ENCODE data around the gene MEGF11.
"Not testable (repeated sequence)": the region's sequence is repeated elsewhere in the genome, so short reads cannot be mapped to it uniquely, and the experiment has no call there.

The MEGF11 gene

DNA sequence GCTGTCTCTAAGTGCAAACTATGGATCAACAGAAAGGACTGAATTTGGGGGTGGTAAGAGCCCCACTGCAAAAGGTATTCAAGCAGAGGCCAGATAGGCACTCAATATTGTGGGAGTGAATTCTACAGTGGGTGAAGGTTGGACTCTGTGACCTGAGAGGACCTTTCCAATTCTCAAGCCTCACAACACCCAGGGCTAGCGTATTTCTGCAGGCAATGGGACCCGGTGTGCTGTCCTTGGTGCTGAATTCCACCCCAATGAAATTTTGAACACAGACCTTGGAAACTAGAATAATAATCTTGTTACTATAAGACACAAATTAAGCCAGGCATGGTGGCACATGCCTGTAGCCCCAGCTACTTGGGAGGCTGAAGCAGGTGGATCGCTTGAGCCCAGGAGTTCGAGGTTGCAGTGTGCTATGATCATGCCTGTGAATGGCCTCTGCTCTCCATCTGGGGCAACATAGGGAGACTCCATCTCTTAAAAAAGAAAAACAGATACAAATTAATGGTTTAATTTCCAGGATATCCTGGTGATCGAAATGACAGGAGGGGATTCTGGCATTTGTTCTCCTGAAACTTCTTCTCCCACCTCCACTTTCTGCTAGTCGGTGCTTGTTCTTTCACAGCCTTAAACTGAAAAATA is 248.8 kb downstream of the MEGF11 start:
- Histone ChIP-seq H3K4me1 (ENCODE audit: control insufficient read depth, low read depth, low read length) (no peaks in the 10 kb centered on the region), H3K4me2 (ENCODE audit: low read length) (no peak overlapping the region), H3K23ac (ENCODE audit: low read length) (no peak overlapping the region), H3K4me3 (ENCODE audit: low read length) (no peak overlapping the region), H3K4ac (ENCODE audit: low read depth, low read length) (no peak overlapping the region), H3K9ac (ENCODE audit: low read length) (no peak overlapping the region), H2AK5ac (ENCODE audit: low read length) (no peak overlapping the region), H3K36me3 (ENCODE audit: control insufficient read depth, insufficient read depth, low read length) (no peaks in the 10 kb centered on the region), H3K27me3 (ENCODE audit: insufficient read depth, low read length, poor library complexity) (no peaks in the 10 kb centered on the region), H2BK120ac (ENCODE audit: low read depth, low read length) (no peak overlapping the region), H2BK5ac (ENCODE audit: low read length) (no peak overlapping the region), H4K5ac (ENCODE audit: low read length) (no peak overlapping the region), H3K79me1 (ENCODE audit: low read length) (no peaks in the 10 kb centered on the region), H2BK15ac (replicated peaks; ENCODE audit: low read depth) (no peak overlapping the region), H3K79me2 (ENCODE audit: control insufficient read depth, insufficient read depth, low read length) (no peaks in the 10 kb centered on the region), H3K27ac (ENCODE audit: low read depth, low read length) (no peak overlapping the region), H3K56ac (ENCODE audit: low read length) (no peak overlapping the region), H4K8ac (ENCODE audit: low read depth, low read length) (no peak overlapping the region), H3K18ac (ENCODE audit: low read length) (no peak overlapping the region)
- DNase-seq = peak; percentile 48
- no CpG with 5 or more reads among the region's 6 CpGs for WGBS (ENCODE audit: extremely low coverage, insufficient coverage, low lambda C conversion rate)

DNA sequence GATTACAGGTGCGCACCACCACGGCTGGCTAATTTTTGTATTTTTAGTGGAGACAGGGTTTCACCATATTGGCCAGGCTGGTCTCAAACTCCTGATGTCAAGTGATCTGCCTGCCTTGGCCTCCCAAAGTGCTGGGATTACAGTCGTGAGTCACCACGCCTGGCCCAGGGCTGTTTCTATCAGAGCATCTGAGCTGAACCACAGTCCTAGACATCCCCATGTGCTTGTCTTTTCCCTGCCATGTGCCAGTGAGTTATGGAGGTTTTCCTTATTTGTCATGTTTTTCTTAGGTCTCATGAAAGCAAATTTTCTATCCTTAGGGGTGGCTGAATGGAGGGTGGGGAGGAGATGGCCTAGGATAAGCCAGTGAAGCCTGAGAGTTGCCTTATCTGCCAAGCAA is 250.4 kb downstream of the MEGF11 start:
- H3K9ac ChIP-seq (ENCODE audit: low read length); H2BK15ac ChIP-seq (replicated peaks; ENCODE audit: low read depth); H3K4ac ChIP-seq (ENCODE audit: low read depth, low read length); H3K23ac ChIP-seq (ENCODE audit: low read length); H3K4me3 ChIP-seq (ENCODE audit: low read length); H2AK5ac ChIP-seq (ENCODE audit: low read length); H3K4me2 ChIP-seq (ENCODE audit: low read length); H3K56ac ChIP-seq (ENCODE audit: low read length); H4K8ac ChIP-seq (ENCODE audit: low read depth, low read length); H3K27ac ChIP-seq (ENCODE audit: low read depth, low read length); H3K79me1 ChIP-seq (ENCODE audit: low read length); H3K79me2 ChIP-seq (ENCODE audit: control insufficient read depth, insufficient read depth, low read length); H3K36me3 ChIP-seq (ENCODE audit: control insufficient read depth, insufficient read depth, low read length); H2BK5ac ChIP-seq (ENCODE audit: low read length); H4K5ac ChIP-seq (ENCODE audit: low read length); H2BK120ac ChIP-seq (ENCODE audit: low read depth, low read length); DNase-seq; H3K4me1 ChIP-seq (ENCODE audit: control insufficient read depth, low read depth, low read length); H3K27me3 ChIP-seq (ENCODE audit: insufficient read depth, low read length, poor library complexity); H3K18ac ChIP-seq (ENCODE audit: low read length): not testable (repeated sequence)
- no CpG with 5 or more reads among the region's 4 CpGs for WGBS (ENCODE audit: extremely low coverage, insufficient coverage, low lambda C conversion rate)

DNA sequence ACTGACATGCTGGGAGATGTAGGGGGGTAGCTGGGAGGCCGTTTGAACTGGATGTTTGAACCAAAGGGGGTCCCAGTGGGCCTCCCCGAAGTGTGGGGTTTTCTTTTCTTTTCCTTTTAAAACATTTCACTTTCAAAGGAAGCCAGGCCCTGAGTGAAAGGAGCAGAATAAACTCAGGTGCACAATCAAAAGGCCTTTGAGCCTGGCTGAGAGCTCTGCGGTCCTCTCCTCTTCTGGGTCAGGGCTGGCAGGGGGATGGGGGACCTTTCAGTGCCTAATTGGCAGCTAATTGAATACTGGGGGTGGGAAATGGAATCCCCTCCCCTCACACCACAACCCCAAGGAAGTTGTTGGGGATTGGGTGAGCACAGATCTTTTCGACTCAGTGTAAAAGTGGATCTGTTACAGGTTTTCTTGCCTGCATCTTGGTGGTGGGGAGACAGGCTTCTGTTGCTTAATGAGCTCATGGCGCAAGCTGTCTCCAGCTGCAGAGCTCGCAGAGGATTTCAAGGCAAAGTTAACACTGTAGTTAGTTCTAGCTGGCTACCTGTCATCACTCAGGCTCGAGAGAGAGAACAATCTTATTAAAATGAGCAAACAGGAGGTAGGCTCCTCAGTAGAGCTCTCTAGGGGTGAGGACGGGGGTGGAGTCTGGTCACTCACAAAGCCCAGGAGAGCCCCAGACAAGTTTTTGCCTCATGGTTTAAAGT is 251.7 kb downstream of the MEGF11 start:
- no peak overlapping the region for H3K9ac ChIP-seq (ENCODE audit: low read length)
- no peak overlapping the region for H3K4me2 ChIP-seq (ENCODE audit: low read length)
- H3K4ac ChIP-seq (ENCODE audit: low read depth, low read length) = no peak overlapping the region
- no peak overlapping the region for H3K27ac ChIP-seq (ENCODE audit: low read depth, low read length)
- H3K36me3 ChIP-seq (ENCODE audit: control insufficient read depth, insufficient read depth, low read length) = no peaks in the 10 kb centered on the region
- H3K4me1 ChIP-seq (ENCODE audit: control insufficient read depth, low read depth, low read length) = no peaks in the 10 kb centered on the region
- H2BK120ac ChIP-seq (ENCODE audit: low read depth, low read length) = no peak overlapping the region
- H3K4me3 ChIP-seq (ENCODE audit: low read length) = no peak overlapping the region
- no peaks in the 10 kb centered on the region for H3K27me3 ChIP-seq (ENCODE audit: insufficient read depth, low read length, poor library complexity)
- no peak overlapping the region for H2AK5ac ChIP-seq (ENCODE audit: low read length)
- H4K8ac ChIP-seq (ENCODE audit: low read depth, low read length) = no peak overlapping the region
- DNase-seq = no peak
- no peak overlapping the region for H3K56ac ChIP-seq (ENCODE audit: low read length)
- H3K18ac ChIP-seq (ENCODE audit: low read length) = no peak overlapping the region
- no peak overlapping the region for H2BK15ac ChIP-seq (replicated peaks; ENCODE audit: low read depth)
- no peak overlapping the region for H4K5ac ChIP-seq (ENCODE audit: low read length)
- no CpG with 5 or more reads among the region's 8 CpGs for WGBS (ENCODE audit: extremely low coverage, insufficient coverage, low lambda C conversion rate)
- no peaks in the 10 kb centered on the region for H3K79me1 ChIP-seq (ENCODE audit: low read length)
- H2BK5ac ChIP-seq (ENCODE audit: low read length) = no peak overlapping the region
- H3K23ac ChIP-seq (ENCODE audit: low read length) = no peak overlapping the region
- H3K79me2 ChIP-seq (ENCODE audit: control insufficient read depth, insufficient read depth, low read length) = no peaks in the 10 kb centered on the region

DNA sequence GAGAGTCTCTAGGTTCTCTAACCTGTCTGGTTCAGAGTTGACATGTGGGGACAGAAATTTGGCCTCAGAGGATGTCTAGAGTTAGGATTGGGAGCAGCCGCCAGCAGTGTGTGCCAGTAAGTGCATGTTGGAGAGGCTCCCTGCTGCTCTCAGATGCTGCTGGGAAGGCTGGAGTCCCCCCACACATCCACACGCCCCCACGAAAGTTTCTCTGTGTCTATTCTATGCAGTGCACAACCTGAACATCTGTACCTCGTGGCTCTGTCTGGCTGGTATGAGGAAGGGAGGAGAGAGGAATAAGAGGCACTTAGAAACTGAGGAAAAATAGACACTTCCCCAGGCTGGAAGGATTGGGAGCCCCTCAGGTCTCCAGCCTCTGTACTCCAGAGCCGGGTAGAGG is 252.5 kb downstream of the MEGF11 start:
- Histone ChIP-seq H2BK15ac (replicated peaks; ENCODE audit: low read depth) (no peak overlapping the region), H3K79me2 (ENCODE audit: control insufficient read depth, insufficient read depth, low read length) (no peaks in the 10 kb centered on the region), H2BK120ac (ENCODE audit: low read depth, low read length) (no peak overlapping the region), H3K79me1 (ENCODE audit: low read length) (no peaks in the 10 kb centered on the region), H2BK5ac (ENCODE audit: low read length) (no peak overlapping the region), H3K9ac (ENCODE audit: low read length) (no peak overlapping the region), H4K8ac (ENCODE audit: low read depth, low read length) (no peak overlapping the region), H3K56ac (ENCODE audit: low read length) (no peak overlapping the region), H3K4me3 (ENCODE audit: low read length) (no peak overlapping the region), H4K5ac (ENCODE audit: low read length) (no peak overlapping the region), H3K4me1 (ENCODE audit: control insufficient read depth, low read depth, low read length) (no peaks in the 10 kb centered on the region), H3K4ac (ENCODE audit: low read depth, low read length) (no peak overlapping the region), H3K36me3 (ENCODE audit: control insufficient read depth, insufficient read depth, low read length) (no peaks in the 10 kb centered on the region), H3K27ac (ENCODE audit: low read depth, low read length) (no peak overlapping the region), H3K27me3 (ENCODE audit: insufficient read depth, low read length, poor library complexity) (no peaks in the 10 kb centered on the region), H3K4me2 (ENCODE audit: low read length) (no peak overlapping the region), H2AK5ac (ENCODE audit: low read length) (no peak overlapping the region), H3K18ac (ENCODE audit: low read length) (no peak overlapping the region), H3K23ac (ENCODE audit: low read length) (no peak overlapping the region)
- DNase-seq = no peak
- WGBS (ENCODE audit: extremely low coverage, insufficient coverage, low lambda C conversion rate) = no CpG with 5 or more reads among the region's 5 CpGs

DNA sequence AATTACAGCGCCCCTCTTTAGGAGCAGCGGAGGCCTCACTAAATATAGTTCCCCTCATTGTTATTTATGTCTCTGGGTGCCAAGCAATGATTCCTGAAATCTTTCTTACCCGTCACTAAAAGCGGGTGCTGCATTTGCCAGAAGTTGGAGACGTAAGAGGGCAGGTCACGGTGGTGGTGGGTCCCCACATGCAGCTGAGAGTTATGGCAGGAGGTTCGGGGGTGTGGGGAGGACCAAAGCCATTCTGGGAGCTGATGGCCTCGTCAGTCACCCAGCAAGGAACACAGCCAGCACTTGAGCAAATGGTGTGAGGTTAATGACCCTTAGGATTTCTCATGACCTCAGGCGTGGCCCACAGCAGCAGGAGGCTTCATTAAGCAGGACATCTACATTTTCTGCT is 255.1 kb downstream of the MEGF11 start:
- no peaks in the 10 kb centered on the region for H3K79me1 ChIP-seq (ENCODE audit: low read length)
- no peak overlapping the region for H3K4me2 ChIP-seq (ENCODE audit: low read length)
- no peak overlapping the region for H4K8ac ChIP-seq (ENCODE audit: low read depth, low read length)
- no peak overlapping the region for H2BK15ac ChIP-seq (replicated peaks; ENCODE audit: low read depth)
- H3K36me3 ChIP-seq (ENCODE audit: control insufficient read depth, insufficient read depth, low read length) = no peaks in the 10 kb centered on the region
- H3K4me3 ChIP-seq (ENCODE audit: low read length) = no peak overlapping the region
- no peaks in the 10 kb centered on the region for H3K79me2 ChIP-seq (ENCODE audit: control insufficient read depth, insufficient read depth, low read length)
- H2BK120ac ChIP-seq (ENCODE audit: low read depth, low read length) = no peak overlapping the region
- H3K56ac ChIP-seq (ENCODE audit: low read length) = no peak overlapping the region
- no peaks in the 10 kb centered on the region for H3K4me1 ChIP-seq (ENCODE audit: control insufficient read depth, low read depth, low read length)
- no CpG with 5 or more reads among the region's 9 CpGs for WGBS (ENCODE audit: extremely low coverage, insufficient coverage, low lambda C conversion rate)
- no peak overlapping the region for H2BK5ac ChIP-seq (ENCODE audit: low read length)
- H3K4ac ChIP-seq (ENCODE audit: low read depth, low read length) = no peak overlapping the region
- no peaks in the 10 kb centered on the region for H3K27me3 ChIP-seq (ENCODE audit: insufficient read depth, low read length, poor library complexity)
- DNase-seq = no peak
- H4K5ac ChIP-seq (ENCODE audit: low read length) = no peak overlapping the region
- H3K27ac ChIP-seq (ENCODE audit: low read depth, low read length) = no peak overlapping the region
- H3K9ac ChIP-seq (ENCODE audit: low read length) = no peak overlapping the region
- H3K18ac ChIP-seq (ENCODE audit: low read length) = no peak overlapping the region
- no peak overlapping the region for H3K23ac ChIP-seq (ENCODE audit: low read length)
- no peak overlapping the region for H2AK5ac ChIP-seq (ENCODE audit: low read length)

DNA sequence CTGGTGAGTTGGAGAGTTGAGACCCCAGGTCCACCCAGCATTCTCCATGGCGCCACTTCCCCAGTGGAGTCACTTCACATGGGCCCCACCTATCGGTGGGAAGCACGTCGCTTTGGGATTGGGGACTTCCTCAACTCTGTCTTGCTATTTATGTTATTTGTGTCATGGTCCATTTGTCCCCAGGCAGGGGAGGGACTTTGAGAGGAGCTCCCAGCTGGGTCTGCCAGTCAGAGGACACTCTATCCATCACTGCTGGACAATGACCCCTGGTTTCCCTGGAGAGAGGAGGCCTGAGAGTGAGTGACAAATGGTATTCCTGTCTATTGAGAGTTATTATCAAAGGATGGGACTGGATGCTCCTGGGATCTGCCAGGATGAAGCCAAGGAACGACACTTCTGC is 256.6 kb downstream of the MEGF11 start:
- Histone ChIP-seq H3K4me1 (ENCODE audit: control insufficient read depth, low read depth, low read length) (no peaks in the 10 kb centered on the region), H3K4me3 (ENCODE audit: low read length) (no peak overlapping the region), H3K4ac (ENCODE audit: low read depth, low read length) (no peak overlapping the region), H3K36me3 (ENCODE audit: control insufficient read depth, insufficient read depth, low read length) (no peaks in the 10 kb centered on the region), H3K79me2 (ENCODE audit: control insufficient read depth, insufficient read depth, low read length) (no peaks in the 10 kb centered on the region), H3K56ac (ENCODE audit: low read length) (no peak overlapping the region), H2AK5ac (ENCODE audit: low read length) (no peak overlapping the region), H3K18ac (ENCODE audit: low read length) (no peak overlapping the region), H3K79me1 (ENCODE audit: low read length) (no peaks in the 10 kb centered on the region), H4K5ac (ENCODE audit: low read length) (no peak overlapping the region), H4K8ac (ENCODE audit: low read depth, low read length) (no peak overlapping the region), H2BK15ac (replicated peaks; ENCODE audit: low read depth) (no peak overlapping the region), H2BK120ac (ENCODE audit: low read depth, low read length) (no peak overlapping the region), H3K4me2 (ENCODE audit: low read length) (no peak overlapping the region), H3K9ac (ENCODE audit: low read length) (no peak overlapping the region), H3K27me3 (ENCODE audit: insufficient read depth, low read length, poor library complexity) (no peaks in the 10 kb centered on the region), H3K23ac (ENCODE audit: low read length) (no peak overlapping the region), H2BK5ac (ENCODE audit: low read length) (no peak overlapping the region), H3K27ac (ENCODE audit: low read depth, low read length) (no peak overlapping the region)
- no peak for DNase-seq
- no CpG with 5 or more reads among the region's 5 CpGs for WGBS (ENCODE audit: extremely low coverage, insufficient coverage, low lambda C conversion rate)
